ENCODE measurements around the gene ADGRF4.

DNA sequence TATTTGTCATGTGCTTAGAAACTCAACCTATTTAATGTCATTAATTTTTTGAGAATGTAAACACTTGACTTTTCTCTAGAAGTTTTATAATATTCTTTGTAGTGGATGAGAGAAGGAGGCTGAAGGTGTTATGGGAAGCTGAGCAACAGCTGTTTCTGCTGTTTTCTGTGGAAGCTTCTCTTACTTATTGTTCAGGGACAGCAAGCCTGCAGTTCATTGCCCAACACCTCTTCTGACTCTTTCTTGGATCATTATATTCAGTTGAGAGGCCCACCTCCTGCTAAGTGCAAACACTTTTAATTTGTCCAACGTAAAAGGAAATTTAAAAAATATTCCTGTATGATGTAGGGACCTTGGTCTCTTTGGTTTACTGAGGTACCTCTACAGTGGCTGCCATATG, 12.0 kb upstream of the ADGRF4 start:
- no peak for TF ChIP-seq EZH2 (IDR thresholded peaks at IDR 0.05; ENCODE audit: borderline replicate concordance, insufficient read depth, low read depth, low read length, poor library complexity, severe bottlenecking)
- TF ChIP-seq, protein P1, sequence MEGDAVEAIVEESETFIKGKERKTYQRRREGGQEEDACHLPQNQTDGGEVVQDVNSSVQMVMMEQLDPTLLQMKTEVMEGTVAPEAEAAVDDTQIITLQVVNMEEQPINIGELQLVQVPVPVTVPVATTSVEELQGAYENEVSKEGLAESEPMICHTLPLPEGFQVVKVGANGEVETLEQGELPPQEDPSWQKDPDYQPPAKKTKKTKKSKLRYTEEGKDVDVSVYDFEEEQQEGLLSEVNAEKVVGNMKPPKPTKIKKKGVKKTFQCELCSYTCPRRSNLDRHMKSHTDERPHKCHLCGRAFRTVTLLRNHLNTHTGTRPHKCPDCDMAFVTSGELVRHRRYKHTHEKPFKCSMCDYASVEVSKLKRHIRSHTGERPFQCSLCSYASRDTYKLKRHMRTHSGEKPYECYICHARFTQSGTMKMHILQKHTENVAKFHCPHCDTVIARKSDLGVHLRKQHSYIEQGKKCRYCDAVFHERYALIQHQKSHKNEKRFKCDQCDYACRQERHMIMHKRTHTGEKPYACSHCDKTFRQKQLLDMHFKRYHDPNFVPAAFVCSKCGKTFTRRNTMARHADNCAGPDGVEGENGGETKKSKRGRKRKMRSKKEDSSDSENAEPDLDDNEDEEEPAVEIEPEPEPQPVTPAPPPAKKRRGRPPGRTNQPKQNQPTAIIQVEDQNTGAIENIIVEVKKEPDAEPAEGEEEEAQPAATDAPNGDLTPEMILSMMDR (IDR thresholded peaks at IDR 0.05) = no peak
